Measurements from ENCODE around the gene NET1. TPM values are rescaled to one million over a fixed set of nuclear protein-coding genes. Genes with fewer than 3 reads are reported as not detected.

Gene NET1
- total and polyA plus RNA-seq, 7 donors, result 75.3 to 333 (median 199) TPM

DNA sequence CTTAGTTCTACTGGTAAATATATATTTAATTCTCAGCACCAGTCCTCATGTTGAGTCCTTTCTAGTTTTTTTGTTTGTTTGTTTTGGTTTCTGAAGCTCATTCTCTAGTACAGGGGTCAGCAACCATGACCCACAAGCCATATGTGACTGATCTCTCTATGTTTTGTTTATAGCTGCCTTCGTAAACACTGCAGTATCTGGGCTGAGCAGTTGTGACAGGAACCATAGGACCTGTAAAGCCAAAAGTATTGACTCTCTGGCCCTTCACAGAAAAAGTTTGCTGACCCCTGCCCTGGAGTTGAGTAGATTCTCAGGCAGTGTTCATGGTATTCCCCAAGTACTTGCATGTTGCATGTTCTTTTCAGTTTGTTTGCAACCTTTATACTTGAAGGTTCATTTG is 20.8 kb downstream of the NET1 start:
- H3K4me3 ChIP-seq, result no peak overlapping the region
- TF ChIP-seq POLR2A (IDR thresholded peaks at IDR 0.05) (no peak), POLR2AphosphoS5 (IDR thresholded peaks at IDR 0.05) (no peak), EP300 (IDR thresholded peaks at IDR 0.05) (no peak)
- TF ChIP-seq, protein P1, sequence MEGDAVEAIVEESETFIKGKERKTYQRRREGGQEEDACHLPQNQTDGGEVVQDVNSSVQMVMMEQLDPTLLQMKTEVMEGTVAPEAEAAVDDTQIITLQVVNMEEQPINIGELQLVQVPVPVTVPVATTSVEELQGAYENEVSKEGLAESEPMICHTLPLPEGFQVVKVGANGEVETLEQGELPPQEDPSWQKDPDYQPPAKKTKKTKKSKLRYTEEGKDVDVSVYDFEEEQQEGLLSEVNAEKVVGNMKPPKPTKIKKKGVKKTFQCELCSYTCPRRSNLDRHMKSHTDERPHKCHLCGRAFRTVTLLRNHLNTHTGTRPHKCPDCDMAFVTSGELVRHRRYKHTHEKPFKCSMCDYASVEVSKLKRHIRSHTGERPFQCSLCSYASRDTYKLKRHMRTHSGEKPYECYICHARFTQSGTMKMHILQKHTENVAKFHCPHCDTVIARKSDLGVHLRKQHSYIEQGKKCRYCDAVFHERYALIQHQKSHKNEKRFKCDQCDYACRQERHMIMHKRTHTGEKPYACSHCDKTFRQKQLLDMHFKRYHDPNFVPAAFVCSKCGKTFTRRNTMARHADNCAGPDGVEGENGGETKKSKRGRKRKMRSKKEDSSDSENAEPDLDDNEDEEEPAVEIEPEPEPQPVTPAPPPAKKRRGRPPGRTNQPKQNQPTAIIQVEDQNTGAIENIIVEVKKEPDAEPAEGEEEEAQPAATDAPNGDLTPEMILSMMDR (IDR thresholded peaks at IDR 0.05), result no peak

DNA sequence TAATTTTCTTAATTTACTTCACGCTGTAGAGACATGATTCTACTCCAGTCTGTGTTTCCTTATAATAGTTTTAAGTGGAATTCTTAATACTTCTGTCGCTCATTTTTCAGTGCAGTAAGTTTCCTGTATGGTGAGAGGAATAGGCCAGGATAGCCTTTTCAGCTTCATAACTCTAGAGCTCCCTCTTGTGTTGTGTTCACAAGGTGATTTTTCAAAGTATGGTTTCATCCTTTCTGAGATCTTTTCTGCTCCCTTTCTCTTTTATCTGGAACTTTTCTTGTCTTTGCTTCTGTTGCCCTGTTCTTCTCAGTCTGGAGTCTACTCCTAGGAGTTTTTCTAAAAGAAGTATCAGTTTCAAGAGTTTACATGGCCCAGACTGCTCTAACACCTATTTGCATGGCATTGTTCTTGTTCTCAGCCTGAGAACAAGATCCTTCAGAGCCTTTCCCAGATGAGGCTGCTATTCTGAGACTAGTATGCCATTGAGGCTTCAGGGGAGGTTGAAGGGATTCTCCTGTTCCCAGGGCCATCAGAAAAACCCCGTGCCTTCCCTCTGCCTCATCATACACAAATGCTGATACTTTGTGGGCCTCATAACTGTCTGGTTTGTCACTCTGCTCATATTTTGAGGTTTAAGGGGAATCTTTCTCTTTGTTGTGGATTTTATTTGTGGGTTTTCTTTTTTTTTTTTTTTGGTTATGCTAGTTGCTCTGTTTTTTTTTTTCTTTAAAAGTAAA is 21.8 kb downstream of the NET1 start:
- WGBS, 2 donors, result 36 to 57% methylated on average over 3 of the region's 3 CpGs
- TF ChIP-seq EP300 (IDR thresholded peaks at IDR 0.05) (no peak), POLR2AphosphoS5 (IDR thresholded peaks at IDR 0.05) (no peak), POLR2A (IDR thresholded peaks at IDR 0.05) (no peak)
- TF ChIP-seq, protein P1 (IDR thresholded peaks at IDR 0.05), result peak; percentile 42 to 57 (median 51)
- Histone ChIP-seq H3K4me3 (no peak overlapping the region), H3K36me3 (no peaks in the 10 kb centered on the region), H3K9me3 (no peaks in the 10 kb centered on the region), H3K4me1 (no peaks in the 10 kb centered on the region), H3K27ac (no peak overlapping the region), H3K27me3 (no peaks in the 10 kb centered on the region)
- DNase-seq, result no peak
- intact Hi-C loops (cut with DNase I), result loop anchor here (2.0 kb wide), 1 partner anchor 585 kb away; no protein-coding TSS in a partner anchor

More for the DNA sequence above, 20.8 kb downstream of the NET1 start:
- no peaks in the 10 kb centered on the region for H3K9me3 ChIP-seq
- H3K36me3 ChIP-seq, result no peaks in the 10 kb centered on the region
- no peak overlapping the region for H3K27ac ChIP-seq
- 56 to 81% methylated on average over 1 of the region's 1 CpG for whole genome bisulfite sequencing, 2 donors
- H3K27me3 ChIP-seq, result no peaks in the 10 kb centered on the region
- no peaks in the 10 kb centered on the region for H3K4me1 ChIP-seq
- no peak for DNase-seq
- intact Hi-C loops (cut with DNase I), result no loop called here

DNA sequence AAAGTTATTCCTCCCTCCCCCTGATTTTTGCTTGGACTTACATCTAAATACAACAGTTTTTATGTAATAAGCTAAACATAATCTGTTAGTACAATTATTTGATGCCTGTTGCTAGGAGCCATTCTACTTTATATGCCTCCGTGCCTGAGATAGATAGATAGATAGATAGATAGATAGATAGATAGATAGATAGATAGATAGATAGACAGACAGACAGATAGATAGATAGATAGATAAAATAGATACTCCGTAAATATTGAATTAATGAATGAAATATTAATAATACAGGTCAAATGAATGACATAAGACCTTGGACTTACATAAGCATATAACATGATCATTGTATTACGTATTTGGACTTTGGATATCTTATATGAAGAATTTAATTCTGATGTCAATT is 23.0 kb downstream of the NET1 start:
- no peak for DNase-seq
- Histone ChIP-seq H3K4me1 (no peaks in the 10 kb centered on the region), H3K36me3 (no peaks in the 10 kb centered on the region), H3K27ac (no peak overlapping the region), H3K9me3 (no peaks in the 10 kb centered on the region), H3K4me3 (no peak overlapping the region), H3K27me3 (no peaks in the 10 kb centered on the region)
- TF ChIP-seq, protein P1 (IDR thresholded peaks at IDR 0.05), result no peak
- TF ChIP-seq EP300 (IDR thresholded peaks at IDR 0.05) (no peak), POLR2A (IDR thresholded peaks at IDR 0.05) (no peak), POLR2AphosphoS5 (IDR thresholded peaks at IDR 0.05) (no peak)
- intact Hi-C loops (cut with DNase I), result loop anchor here (2.0 kb wide), 1 partner anchor 587 kb away; no protein-coding TSS in a partner anchor
- 97 to 98% methylated on average over 3 of the region's 3 CpGs for WGBS, 2 donors

DNA sequence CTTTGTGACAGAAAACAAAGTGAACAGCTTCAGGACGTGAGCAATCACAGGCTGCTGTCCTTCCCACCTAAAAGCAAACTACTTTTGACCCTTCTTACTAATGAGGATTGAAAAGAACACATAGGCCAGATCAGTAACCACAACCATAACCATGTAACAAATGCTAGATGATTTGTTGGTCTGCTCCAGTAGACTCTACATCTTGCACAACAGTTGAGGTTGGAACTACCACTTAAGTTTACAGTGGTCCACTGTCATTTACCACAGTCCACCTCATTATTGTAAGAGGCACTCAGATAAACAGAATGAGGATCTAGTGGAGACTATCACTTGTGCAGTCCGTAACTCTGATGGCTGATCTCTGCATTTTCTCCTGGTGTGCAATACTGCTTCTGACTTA is 27.8 kb downstream of the NET1 start:
- no peak for TF ChIP-seq POLR2A (IDR thresholded peaks at IDR 0.05)
- no peak for TF ChIP-seq POLR2AphosphoS5 (IDR thresholded peaks at IDR 0.05)
- TF ChIP-seq, protein P1 (IDR thresholded peaks at IDR 0.05), result no peak
- no peak for TF ChIP-seq EP300 (IDR thresholded peaks at IDR 0.05)
- Histone ChIP-seq H3K9me3 (no peaks in the 10 kb centered on the region), H3K27ac (no peak overlapping the region), H3K4me3 (no peak overlapping the region), H3K27me3 (no peaks in the 10 kb centered on the region), H3K4me1 (no peaks in the 10 kb centered on the region), H3K36me3 (no peaks in the 10 kb centered on the region)
- 90 to 92% methylated on average over 2 of the region's 2 CpGs for WGBS, 2 donors
- DNase-seq, result no peak
- intact Hi-C loops (cut with DNase I), result loop anchor here (5.0 kb wide), 1 partner anchor 432 kb away; no protein-coding TSS in a partner anchor
